ENCODE measurements around the gene MXI1.
"Not testable (repeated sequence)": the region's sequence is repeated elsewhere in the genome, so short reads cannot be mapped to it uniquely, and the experiment has no call there.

The MXI1 gene

GRCh38 chr10:110241841-110242240 is 34.4 kb downstream of the MXI1 start:
- DNase-seq (ENCODE audit: low read depth): no peak

GRCh38 chr10:110242511-110242910 is 35.1 kb downstream of the MXI1 start:
- DNase-seq (ENCODE audit: low read depth): no peak

GRCh38 chr10:110244550-110244949 is 37.1 kb downstream of the MXI1 start:
- DNase-seq (ENCODE audit: low read depth): no peak

GRCh38 chr10:110247833-110248232 is 40.4 kb downstream of the MXI1 start:
- DNase-seq (ENCODE audit: low read depth): not testable (repeated sequence)

- DNase-seq (ENCODE audit: low read depth): not testable (repeated sequence)
These were observed 42.1 kb downstream of the MXI1 start for GRCh38 chr10:110249489-110249888.

- not testable (repeated sequence) for DNase-seq (ENCODE audit: low read depth)
These were observed 44.0 kb downstream of the MXI1 start for GRCh38 chr10:110251392-110251791.

- no peak for DNase-seq (ENCODE audit: low read depth)
These were observed 44.7 kb downstream of the MXI1 start for GRCh38 chr10:110252151-110252550.

- DNase-seq (ENCODE audit: low read depth): no peak
These were observed 47.1 kb downstream of the MXI1 start for GRCh38 chr10:110254467-110254866.

GRCh38 chr10:110258542-110258941 is 51.1 kb downstream of the MXI1 start:
- no peak for DNase-seq (ENCODE audit: low read depth)

GRCh38 chr10:110259317-110259716 is 51.9 kb downstream of the MXI1 start:
- no peak for DNase-seq (ENCODE audit: low read depth)

- DNase-seq (ENCODE audit: low read depth): peak; percentile 46
These were observed 53.5 kb downstream of the MXI1 start for GRCh38 chr10:110260746-110261477.

- no peak for DNase-seq (ENCODE audit: low read depth)
These were observed 55.8 kb downstream of the MXI1 start for GRCh38 chr10:110263164-110263563.

GRCh38 chr10:110265573-110266193 is 58.3 kb downstream of the MXI1 start:
- DNase-seq (ENCODE audit: low read depth): no peak

GRCh38 chr10:110267276-110267675 is 59.9 kb downstream of the MXI1 start:
- no peak for DNase-seq (ENCODE audit: low read depth)

GRCh38 chr10:110268442-110268841 is 61.0 kb downstream of the MXI1 start:
- DNase-seq (ENCODE audit: low read depth): no peak

GRCh38 chr10:110268971-110269370 is 61.6 kb downstream of the MXI1 start:
- no peak for DNase-seq (ENCODE audit: low read depth)

- no peak for DNase-seq (ENCODE audit: low read depth)
These were observed 62.2 kb downstream of the MXI1 start for GRCh38 chr10:110269374-110270318.

GRCh38 chr10:110272995-110273394 is 65.6 kb downstream of the MXI1 start:
- DNase-seq (ENCODE audit: low read depth): not testable (repeated sequence)

- peak; percentile 69 for DNase-seq (ENCODE audit: low read depth)
These were observed 66.1 kb downstream of the MXI1 start for GRCh38 chr10:110273474-110273873.

- no peak for DNase-seq (ENCODE audit: low read depth)
These were observed 66.7 kb downstream of the MXI1 start for GRCh38 chr10:110274072-110274627.

GRCh38 chr10:110274647-110275046 is 67.2 kb downstream of the MXI1 start:
- no peak for DNase-seq (ENCODE audit: low read depth)

GRCh38 chr10:110275128-110275729 is 67.8 kb downstream of the MXI1 start:
- no peak for DNase-seq (ENCODE audit: low read depth)
